ENCODE data around the gene PARD6G. TPM values are rescaled to one million over a fixed set of nuclear protein-coding genes. Genes with fewer than 3 reads are reported as not detected.
"Not testable (repeated sequence)": the region's sequence is repeated elsewhere in the genome, so short reads cannot be mapped to it uniquely, and the experiment has no call there.

The PARD6G gene
- polyA plus RNA-seq, 1 donor = 31.3 TPM

DNA sequence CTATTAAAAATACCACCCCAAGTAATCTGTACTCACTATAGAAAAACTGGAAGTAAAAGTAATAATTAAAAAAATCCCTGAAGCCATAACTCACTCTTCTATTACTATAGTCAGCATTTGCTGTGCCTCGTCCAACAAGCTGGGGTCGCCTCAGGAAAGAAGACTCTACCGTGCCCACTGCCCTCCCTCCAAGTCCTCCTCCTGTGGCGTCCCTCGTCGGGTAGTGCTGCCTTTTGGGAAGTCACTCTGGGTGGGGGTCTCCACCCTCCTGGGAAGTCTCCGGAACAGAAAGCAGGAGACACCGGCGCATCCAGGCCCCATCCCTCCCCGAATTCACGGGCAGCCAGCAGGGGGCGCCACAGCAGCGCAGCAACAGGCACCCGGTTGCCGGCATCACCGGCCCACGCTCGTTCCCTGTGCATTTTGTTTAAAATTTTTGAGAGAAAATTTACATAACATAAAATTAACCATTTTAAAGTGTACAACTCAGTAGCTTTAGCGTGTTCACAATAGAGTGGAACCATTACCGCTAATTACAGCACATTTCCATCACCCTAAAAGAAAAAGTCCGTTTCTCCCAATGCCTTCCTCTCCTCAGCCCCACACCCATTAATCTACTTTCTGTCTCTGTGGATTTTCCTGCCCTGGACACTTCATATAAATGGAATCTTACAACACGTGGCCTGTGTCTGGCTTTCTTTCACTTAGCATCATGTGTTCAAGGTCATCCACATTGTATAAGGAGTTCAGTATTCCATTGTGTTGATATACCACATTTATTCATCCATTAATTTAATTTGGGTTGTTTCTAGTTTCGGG is 76.1 kb downstream of the PARD6G start:
- DNase-seq = no peak

DNA sequence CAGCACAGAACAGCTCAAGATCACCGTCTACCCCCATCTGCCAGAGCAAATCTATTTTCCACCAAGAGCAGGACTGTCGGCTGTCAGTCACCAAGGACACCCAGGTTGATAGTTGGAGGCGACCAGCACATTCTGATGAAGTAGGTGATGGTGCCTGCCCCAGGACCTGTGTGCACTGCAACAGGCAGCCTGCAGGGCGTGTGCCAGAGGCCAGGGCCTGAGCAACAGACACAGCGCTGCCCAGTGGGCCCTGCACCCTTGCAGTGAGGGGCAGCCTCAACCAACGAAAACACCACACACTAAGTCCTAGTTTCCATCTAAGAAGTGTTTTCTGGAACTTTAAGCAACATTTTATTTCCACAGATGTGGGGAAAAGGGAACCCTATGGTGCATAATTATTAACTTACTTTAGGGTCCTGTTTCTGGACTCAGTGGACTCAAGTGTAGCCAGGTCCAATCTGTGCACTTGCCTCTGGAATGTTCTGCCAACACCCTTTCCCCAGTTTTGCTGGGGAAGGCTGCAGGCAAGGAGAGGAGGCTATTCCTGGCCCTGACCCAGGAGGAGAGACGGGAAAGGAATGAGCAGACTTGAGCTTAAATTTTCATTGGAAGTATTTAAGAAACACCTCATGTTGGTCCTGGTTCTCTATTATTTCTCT is 76.8 kb downstream of the PARD6G start:
- DNase-seq = no peak

DNA sequence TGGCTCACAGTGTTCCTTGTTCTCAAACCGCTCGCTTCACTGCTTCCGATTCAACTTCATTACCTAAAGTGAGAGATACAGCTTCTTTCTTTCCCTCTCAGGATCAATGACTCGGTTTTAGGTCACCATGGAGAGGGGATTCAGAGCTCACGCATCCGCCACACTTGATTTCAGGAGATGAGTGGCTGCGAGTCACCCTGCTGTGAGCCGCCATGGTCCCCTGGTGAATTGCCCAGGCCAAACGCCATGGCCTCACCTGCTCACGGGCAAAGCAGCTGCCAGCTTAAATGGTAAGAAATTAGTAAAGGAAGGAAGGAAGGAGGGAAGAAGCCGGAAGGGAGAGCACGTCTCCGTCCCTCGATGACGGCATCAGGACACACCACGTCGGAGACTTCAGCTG is 77.7 kb downstream of the PARD6G start:
- DNase-seq = no peak

DNA sequence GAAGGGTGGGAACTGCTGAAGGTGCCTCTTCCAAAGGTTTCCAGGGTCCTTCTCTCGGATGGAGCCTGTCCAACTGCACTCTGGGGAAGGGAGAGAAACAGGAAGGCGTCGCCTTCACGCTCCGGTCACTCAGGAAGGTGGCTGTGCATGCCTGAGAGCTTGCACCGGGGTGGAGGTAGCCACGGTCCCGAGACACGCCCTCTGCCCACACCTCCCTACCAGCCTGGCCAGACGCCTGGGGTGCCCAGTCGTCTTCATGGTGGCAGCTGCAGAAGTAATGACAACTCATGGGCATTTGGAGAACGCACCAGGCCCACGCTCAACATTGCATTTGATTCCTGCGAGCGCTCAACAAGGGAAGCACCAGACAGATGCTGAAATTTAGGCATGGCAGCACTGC is 78.3 kb downstream of the PARD6G start:
- DNase-seq = no peak

DNA sequence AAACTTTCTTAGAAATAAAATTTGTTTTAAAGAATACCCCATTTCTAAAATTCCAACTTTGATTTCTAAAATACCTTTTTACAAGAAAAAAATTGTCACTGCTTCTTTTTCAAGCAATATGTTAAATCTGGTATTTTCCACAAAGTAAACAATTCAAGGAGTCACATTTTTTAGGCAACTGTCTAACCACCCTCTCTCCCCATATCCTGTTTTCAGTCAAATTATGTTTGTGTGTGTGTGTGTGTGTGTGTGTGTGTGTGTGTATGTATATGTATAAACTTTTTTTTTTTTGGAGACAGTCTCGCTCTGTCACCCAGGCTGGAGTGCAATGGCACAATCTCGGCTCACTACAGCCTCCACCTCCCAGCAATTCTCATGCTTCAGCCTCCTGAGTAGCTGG is 79.0 kb downstream of the PARD6G start:
- DNase-seq = no peak

DNA sequence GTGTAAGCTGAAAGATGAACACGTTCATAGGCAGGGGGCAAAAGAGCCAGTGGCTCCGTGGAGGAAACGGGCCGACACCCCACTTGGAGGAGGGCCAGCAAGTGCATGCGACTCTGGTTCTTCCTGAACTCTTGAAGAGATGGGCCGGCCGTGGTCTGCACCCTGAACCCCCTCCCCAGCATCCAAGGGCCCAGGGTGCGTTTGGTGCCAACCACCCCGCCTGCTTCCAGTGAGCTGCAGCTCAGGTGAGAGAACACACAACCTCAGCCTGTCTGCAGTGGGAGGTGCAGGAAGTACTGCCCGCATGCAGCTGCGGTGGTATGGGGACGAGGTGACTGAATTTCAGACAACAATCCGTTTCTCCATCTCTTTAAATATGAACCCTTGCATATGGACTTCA is 79.4 kb downstream of the PARD6G start:
- no peak for DNase-seq

DNA sequence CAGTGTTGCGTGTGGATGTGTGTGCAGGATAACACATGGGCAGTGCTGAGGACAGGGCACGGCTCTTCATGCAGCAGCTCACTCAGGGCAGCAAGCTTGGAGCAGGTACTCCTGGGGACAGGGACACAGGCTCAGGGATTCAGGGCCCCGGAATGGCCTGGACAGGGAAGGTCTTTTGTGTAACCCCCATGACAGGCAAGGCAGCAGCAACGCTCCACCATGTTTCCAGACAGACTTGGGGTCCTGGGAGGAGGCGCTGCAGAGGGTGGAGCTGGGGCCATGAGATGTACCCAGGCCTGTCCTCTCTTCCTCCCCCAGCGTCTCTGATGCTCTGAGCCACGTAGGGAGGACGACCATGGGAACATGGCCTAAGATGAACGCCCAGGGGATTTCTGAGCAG is 80.0 kb downstream of the PARD6G start:
- no peak for DNase-seq

DNA sequence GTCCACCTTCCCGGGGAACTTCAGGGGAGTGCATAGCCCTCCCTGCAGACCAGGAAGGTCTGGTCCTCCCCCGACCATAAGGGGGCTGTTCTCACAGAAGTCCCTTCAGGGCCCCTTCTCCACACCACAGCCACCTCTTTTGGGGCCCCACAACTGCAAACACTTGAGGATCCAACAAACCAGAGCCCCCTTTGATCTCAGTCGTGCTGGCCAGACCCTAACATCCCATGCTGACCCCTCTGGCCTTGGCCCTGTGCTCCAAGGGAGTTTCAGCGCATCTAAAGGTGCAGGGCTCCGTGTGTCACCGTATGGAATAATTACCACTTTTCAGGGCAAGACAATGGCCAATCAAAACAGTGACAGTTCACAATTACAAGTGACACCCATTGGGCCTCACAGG is 80.6 kb downstream of the PARD6G start:
- no peak for DNase-seq

DNA sequence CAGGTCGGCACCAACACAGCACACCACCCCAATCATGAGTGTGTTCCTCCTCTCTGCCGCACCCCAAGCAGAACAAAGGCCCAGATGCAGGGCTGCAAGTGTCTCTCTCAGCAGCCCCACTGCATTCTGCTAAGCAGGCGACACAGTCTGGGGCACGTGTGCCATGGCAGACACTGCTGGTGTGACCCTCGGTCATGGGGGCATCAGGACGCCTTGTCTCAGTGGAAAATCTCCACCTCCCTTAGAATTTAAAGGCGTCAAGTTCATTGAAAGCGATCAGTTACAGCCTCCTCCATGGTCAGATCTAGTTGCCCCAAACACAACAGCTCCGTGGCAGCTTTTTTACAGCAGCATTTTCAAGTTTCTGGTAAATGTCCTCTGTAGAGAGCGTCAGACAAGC is 81.1 kb downstream of the PARD6G start:
- no peak for DNase-seq

DNA sequence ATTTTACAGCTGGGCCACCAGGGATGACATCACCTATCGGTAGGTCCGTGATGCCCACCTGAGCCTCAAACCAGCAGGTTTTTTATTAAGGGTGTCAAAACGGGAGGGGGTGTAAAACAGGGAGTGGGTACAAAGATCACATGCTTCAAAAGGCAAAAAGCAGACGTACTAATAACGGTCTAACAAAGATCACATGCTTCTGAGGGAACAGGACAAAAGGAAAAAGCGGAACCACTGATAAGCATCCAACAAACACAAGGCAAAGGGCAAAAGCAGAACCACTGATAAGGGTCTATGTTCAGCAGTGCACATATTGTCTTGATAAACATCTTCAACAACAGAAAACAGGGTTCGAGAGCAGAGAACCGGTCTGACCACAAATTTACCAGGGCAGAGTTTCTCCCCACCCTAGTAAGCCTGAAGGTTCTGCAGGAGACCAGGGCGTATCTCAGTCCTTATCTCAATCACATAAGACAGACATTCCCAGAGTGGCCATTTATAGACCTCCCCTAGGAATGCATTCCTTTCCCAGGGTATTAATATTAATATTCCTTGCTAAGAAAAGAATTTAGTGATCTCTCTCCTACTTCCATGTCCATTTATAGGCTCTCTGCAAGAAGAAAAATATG is 82.5 kb downstream of the PARD6G start:
- DNase-seq = not testable (repeated sequence)

DNA sequence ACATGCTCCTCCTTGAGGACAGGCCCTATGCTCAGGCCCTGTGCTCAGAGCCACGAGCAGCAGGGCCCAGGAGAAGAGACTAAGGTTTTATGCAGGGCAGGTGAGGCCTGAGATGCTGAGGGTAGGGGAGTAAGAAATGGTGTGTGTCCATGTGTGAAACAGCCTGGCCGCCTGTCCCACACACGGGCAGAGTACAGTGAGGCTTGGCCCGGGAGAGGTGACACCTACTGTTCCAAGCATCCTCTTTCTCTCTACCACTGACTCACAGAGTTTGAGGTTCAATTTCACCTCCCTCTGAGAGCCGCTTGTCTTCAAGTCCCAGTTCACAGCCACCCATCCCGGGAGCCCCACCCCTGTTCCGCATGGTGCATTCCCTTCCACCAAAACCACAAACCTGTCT is 84.1 kb downstream of the PARD6G start:
- DNase-seq = no peak

DNA sequence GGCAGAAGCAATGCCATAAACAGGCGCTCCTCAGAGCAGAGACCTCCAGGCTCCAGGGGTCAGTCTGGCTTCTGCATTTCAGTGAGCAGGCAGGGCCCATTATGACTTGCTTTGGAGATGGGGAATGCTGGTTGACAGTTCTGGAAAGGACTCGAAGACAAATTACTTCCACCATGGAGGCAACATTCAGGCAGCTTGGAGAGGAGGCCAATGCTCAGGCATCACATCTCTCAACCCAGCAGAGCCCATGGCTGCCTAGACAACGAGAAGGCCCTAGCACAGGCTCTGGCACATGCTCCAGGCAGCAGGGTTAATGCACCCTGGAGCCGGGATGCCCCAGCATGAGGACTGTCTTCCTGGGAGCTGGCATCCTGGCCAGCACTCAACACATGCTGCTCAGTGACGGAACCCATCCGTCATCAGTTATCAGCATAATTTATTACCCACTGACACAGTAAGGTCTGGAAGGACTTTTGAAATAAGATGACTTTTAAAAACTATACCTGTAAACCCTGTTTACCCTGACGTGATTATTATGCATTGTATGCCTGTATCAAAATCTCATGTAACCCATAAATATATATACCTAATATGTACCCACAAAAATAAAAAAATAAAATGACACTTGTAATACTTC is 85.4 kb downstream of the PARD6G start:
- DNase-seq = no peak

DNA sequence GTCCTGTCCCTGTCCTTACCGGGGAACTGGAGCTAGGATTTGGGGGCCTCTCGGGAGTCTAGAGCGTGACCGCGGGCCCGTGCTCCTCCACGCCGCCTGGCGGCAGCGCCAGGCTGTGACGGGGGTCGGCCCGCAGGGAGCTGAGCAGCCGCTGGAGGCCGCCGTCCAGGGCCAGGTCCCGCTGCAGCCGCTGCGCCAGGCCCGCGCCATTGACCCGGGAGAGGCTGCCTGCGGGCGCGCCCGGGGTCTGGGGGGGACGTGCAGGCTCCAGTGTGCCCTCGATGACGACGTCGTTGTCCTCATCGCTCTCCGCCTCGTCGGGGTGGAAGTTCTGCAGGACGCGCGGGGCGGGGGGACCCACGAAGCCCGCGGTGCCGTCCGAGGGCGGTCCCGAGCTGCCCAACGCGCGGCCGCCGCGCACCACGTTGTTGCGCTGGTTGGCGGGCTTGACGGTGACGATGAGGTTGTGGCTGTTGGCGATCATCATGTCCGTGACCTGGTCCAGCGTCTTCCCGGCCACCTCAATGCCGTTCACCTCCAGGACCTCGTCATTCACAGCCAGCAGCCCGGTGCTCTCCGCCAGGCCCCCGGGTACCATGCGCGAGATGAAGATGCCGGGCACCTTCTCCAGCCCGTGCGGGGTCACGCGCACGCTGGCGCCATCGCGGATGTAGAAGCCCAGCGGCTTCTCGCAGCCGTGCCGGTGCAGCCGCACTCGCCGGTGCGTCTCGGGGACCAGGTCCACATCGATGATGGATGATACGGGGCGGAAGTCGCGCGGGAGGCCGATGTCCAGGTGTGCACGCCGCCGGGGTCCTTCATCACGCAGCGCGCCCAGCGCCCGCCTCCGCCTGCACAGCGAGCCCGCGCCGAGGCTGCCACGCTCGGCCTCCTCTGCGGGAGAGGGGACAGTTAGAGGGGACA is 87.3 kb downstream of the PARD6G start:
- DNase-seq = no peak

DNA sequence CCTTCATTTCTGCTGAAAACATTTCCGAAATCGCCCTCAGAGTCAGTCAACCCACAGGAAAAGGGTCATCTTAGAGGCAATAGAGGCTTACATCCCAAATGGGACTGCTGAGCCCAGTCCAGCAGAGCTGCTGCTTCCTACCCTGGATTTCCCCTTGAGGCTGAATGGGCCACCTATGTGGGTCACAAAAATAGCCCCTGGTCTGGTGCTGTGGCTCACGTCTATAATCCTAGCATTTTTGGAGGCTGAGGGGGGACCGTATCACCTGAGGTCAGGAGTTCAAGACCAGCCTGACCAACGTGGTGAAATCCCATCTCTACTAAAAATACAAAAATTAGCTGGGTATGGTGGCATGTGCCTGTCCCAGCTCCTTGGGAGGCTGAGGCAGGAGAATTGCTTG is 88.9 kb downstream of the PARD6G start:
- DNase-seq = no peak

DNA sequence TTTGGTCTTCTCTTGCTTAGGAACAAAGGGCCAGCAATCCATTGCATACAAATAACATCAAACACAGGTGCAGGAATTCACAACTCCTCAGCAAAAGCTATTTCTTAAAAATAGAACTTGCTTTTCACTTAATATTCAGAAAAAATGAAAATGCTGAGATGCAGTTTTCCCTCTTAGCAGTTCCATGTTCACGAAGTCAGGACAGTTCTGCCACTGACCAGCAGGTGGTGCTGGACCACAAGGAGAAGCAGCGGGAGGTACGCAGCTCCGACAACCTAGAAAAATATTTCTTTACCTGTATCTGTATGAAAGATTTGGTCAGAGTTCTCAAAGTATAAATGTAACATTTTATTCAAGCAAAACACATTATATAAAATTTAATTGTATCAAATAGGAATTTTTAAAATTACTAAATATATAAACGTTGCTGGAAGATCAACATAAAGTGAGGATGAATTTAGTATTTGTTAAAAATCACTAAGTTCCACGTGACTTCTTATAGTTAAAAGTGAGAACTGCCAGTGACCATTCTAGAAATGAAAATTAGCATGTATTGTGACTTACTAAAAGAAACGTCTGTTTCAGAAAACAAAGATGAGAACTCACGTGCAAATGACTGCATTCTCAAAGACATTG is 89.5 kb downstream of the PARD6G start:
- DNase-seq = peak; percentile 69

DNA sequence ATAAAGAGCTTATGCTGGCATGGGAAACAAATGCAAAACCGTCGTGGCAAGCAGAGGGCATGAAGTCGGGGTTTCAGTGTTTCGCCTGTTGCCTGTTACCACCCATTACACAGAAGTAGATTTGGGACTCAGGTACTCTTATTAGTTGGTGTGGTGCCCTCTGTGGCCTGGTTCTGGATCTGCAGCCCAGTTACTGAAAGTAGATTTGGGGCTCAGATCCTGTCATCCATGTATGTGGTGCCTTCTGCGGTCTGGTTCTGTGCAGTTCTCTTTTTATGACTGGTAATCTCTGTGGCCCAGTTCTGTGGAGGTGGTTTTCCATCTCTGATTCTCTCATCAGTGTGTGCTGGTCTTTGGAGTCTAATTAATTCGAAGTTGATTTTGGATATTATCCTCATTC is 93.0 kb downstream of the PARD6G start:
- DNase-seq = no peak

DNA sequence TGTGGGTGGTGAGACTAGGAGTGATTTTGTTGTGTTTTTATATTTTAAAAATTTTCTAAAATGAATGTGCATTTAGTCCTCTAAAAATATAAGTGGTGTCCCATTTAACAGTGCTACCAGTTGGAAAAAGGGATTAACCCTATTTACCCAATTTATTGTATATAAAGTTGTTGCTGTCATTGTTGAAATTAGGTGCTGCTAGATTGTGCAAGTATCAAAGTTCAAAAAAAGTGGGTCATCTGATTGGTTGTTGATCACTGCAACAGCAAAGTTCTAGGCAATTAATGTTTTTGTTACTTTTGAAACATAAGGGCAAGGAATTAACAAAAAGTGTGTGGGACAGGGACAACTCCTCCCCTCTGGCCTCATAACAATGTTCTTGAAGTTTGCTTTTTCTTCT is 97.6 kb downstream of the PARD6G start:
- DNase-seq = no peak

DNA sequence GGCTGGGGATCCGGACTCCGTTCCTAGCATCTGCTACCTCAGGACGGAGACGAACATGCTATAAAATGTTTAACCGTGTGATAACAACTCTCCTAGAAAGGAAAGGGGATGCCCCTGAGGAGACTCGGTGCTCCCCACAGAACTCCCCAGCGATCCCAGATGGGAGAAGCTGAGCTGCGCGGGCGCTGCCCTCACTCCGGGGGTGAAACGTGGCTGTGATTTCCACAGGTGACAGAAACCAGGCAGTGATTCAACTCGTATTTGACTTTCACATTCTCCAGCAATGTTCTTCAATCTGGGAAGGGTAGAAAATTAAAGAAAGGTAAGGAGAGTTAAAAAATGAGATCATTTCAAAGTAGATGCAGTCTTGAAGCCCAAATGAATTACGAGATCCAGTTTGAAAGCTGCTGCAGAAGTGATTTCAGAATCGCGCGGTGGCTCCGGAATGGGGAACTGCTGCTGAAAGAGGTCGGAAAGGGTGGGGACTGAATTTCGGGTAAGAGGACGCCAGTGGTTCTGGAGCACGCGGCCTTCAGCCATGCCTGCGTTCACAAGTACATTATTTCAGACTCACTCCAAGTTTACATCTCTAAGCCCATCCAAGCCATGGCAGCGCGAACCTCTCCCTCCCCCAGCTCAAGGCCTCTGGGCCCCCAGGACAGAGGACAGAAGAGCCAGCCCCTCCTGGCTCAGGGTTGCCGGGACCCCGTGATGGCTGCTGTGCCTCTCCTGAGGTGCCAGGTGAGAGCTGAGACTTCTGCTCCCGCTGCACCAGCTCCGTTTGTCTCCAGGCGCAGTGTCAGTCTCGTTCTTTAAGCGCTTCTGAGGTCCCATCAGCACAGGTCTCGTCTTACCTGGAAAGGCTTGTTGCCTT is 98.8 kb downstream of the PARD6G start:
- DNase-seq = no peak

DNA sequence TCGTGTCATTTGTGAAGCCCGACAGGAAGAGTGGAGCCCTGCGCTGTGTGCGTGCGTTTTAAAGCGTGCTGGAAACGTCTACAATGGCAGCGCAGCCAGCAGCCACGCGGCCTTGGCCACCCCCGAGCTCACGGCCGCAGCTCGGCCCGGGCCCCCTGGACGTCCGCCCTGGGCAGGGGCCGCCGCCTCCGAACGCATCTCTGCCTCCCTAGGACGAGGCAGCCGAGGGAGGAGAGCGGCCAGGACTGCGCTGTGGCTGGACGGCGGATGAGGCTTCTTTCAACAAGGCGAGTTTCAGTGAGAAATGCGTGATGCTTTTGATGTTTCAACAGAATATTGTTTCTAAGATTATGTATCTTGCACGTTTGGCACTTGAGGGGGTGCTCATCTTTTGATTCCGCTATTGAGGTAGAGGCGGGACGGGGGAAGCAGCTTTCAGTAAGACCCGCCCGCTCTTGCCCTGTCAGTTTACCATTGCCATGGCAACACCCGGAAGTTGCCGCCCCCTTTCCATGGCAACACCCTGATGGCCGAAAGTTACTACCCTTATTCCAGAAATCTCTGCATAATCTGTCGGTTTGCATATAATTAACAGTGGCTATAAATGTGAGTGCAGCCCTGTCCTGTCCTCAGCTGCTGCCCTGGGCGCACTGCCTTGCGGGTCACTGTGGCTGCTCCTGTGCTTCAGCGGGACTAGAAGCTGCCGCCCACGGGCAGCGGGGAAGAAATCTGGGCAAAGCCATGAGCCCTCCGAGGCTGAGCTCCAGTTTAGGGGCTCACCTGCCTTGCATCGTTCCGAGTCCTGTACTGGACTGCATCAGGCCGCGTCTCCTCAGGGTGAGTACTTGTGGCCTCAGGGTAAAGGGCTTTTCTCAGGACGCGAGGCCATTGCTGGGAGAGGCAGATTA is 99.6 kb downstream of the PARD6G start:
- DNase-seq = peak; percentile 87
